GM06990 (cell line): ENCODE results near the gene HLA-A.

ENCODE experiments used
- DNase-seq: peaks from one replicate; pipeline ENCODE4 v3.0.0-alpha.2; 2011; ENCODE audit not compliant: insufficient read length; ENCODE audit errors: extremely low read depth
- H3K27me3 ChIP-seq: replicated peaks from 2 replicates; pipeline ENCODE4 v1.6.0; 2011; ENCODE audit warnings: low read length; ENCODE audit not compliant: control insufficient read depth, insufficient read depth
- H3K36me3 ChIP-seq: 2 replicates; pipeline ENCODE4 v1.5.1; 2011; ENCODE audit warnings: low read length; ENCODE audit not compliant: control insufficient read depth, insufficient read depth
- H3K4me3 ChIP-seq: replicated peaks from 2 replicates; pipeline ENCODE4 v1.5.1; 2011; ENCODE audit warnings: low read depth, mild to moderate bottlenecking, control low read depth, low read length
- CTCF ChIP-seq: IDR thresholded peaks from 2 replicates; pipeline ENCODE4 v1.5.1; 2011; ENCODE audit warnings: low read length, control low read depth, mild to moderate bottlenecking, inconsistent platforms; ENCODE audit not compliant: insufficient read depth, poor library complexity, severe bottlenecking

HLA-A gene

GRCh38 chr6:29964887-29965562 is 22.7 kb downstream of the HLA-A start:
- peak overlapping the region; percentile 71 for H3K4me3 ChIP-seq
- peak; percentile 67 for DNase-seq

GRCh38 chr6:29965563-29965872 is 23.2 kb downstream of the HLA-A start:
- no peak for DNase-seq
- Histone ChIP-seq H3K36me3 (no peaks in the 10 kb centered on the region), H3K4me3 (peak overlapping the region; percentile 71), H3K27me3 (no peaks in the 10 kb centered on the region)
- no peak for TF ChIP-seq CTCF

More at GRCh38 chr6:29964887-29965562, 22.7 kb downstream of the HLA-A start:
- H3K36me3 ChIP-seq, result no peaks in the 10 kb centered on the region
- no peak for TF ChIP-seq CTCF
- no peaks in the 10 kb centered on the region for H3K27me3 ChIP-seq

- peak overlapping the region; percentile 71 for H3K4me3 ChIP-seq
- TF ChIP-seq CTCF, result no peak
- H3K36me3 ChIP-seq, result no peaks in the 10 kb centered on the region
- no peaks in the 10 kb centered on the region for H3K27me3 ChIP-seq
- peak; percentile 57 for DNase-seq
These were observed 23.7 kb downstream of the HLA-A start for GRCh38 chr6:29965873-29966601.

GRCh38 chr6:29967379-29968010 is 25.2 kb downstream of the HLA-A start:
- H3K36me3 ChIP-seq, result no peaks in the 10 kb centered on the region
- H3K4me3 ChIP-seq, result no peak overlapping the region
- no peak for DNase-seq
- no peaks in the 10 kb centered on the region for H3K27me3 ChIP-seq
- peak; percentile 14 for TF ChIP-seq CTCF

GRCh38 chr6:29968130-29968529 is 25.8 kb downstream of the HLA-A start:
- Histone ChIP-seq H3K27me3 (no peaks in the 10 kb centered on the region), H3K36me3 (no peaks in the 10 kb centered on the region), H3K4me3 (no peak overlapping the region)
- no peak for TF ChIP-seq CTCF
- DNase-seq, result no peak
